Metanephros (tissue), 1 donor: ENCODE data around the gene HP1BP3. TPM values are rescaled to one million over a fixed set of nuclear protein-coding genes. Genes with fewer than 3 reads are reported as not detected.

Source experiments
- total RNA-seq: library from RNA; depleted of rRNA; stranded (reverse); fragments of >200 nt; gene quantifications from one replicate; pipeline ENCODE4 v1.2.3, GENCODE V29; 2014

HP1BP3 gene
- 248 TPM for total RNA-seq

GRCh38 chr1:20787029-20787839, at the start of gene HP1BP3:
Gene HP1BP3 (minus strand): TSS chr1:20787307. CDS start chr1:20780440, 6,867 bp downstream.

GRCh38 chr1:20732588-20733359, 54.3 kb downstream of the HP1BP3 start, which contains the start of gene SH2D5:
Gene SH2D5 (minus strand): TSS chr1:20732703. CDS start chr1:20728044, 4,659 bp downstream.

GRCh38 chr1:20717452-20718342, 69.4 kb downstream of the HP1BP3 start, which contains the start of gene KIF17:
Gene KIF17 (minus strand): TSS chr1:20718007. CDS start chr1:20717706, 301 bp downstream.

Other genes starting within 250 kb of the HP1BP3 start
- 1.2 TPM for gene FAM43B, start 234.7 kb downstream of the HP1BP3 start, total RNA-seq
- 4.3 TPM for gene CDA, start 198.2 kb downstream of the HP1BP3 start, total RNA-seq
- gene PINK1, start 153.8 kb downstream of the HP1BP3 start, total RNA-seq: 71.9 TPM
- 182 TPM for gene DDOST, start 125.9 kb downstream of the HP1BP3 start, total RNA-seq
- 5.2 TPM for gene KIF17, start 69.3 kb downstream of the HP1BP3 start, total RNA-seq
- 0.18 TPM for gene SH2D5, start 54.6 kb downstream of the HP1BP3 start, total RNA-seq